Loucy (cell line): ENCODE measurements around the gene VILL.

Experiments used
- H2AFZ ChIP-seq: fragments of 200-600 bp; sonication (generic); 2 replicates; pipeline ENCODE4 v1.6.0; 2016; ENCODE audit warnings: antibody characterized with exemption, mild to moderate bottlenecking, low read length, moderate library complexity
- H3F3A ChIP-seq: fragments of 200-600 bp; 2 replicates; pipeline ENCODE4 v1.6.0; 2016; ENCODE audit warnings: antibody characterized with exemption, low read depth, mild to moderate bottlenecking
- H3K27me3 ChIP-seq: fragments of 200-600 bp; sonication (generic); 2 replicates; pipeline ENCODE4 v1.6.1; 2014; ENCODE audit warnings: low read length, mild to moderate bottlenecking; ENCODE audit not compliant: insufficient read depth, poor library complexity, severe bottlenecking
- H3K36me3 ChIP-seq: fragments of 200-600 bp; sonication (generic); 2 replicates; pipeline ENCODE4 v1.6.1; 2016; ENCODE audit warnings: low read length; ENCODE audit not compliant: insufficient read depth
- H3K4me1 ChIP-seq: fragments of 200-600 bp; sonication (generic); 2 replicates; pipeline ENCODE4 v1.5.1; 2014; ENCODE audit warnings: low read length, mild to moderate bottlenecking; ENCODE audit not compliant: insufficient read depth, poor library complexity, severe bottlenecking
- H3K4me2 ChIP-seq: fragments of 200-600 bp; sonication (generic); 2 replicates; pipeline ENCODE4 v1.6.0; 2014; ENCODE audit warnings: antibody characterized with exemption, low read length, low read depth, mild to moderate bottlenecking; ENCODE audit not compliant: poor library complexity, severe bottlenecking
- H3K4me3 ChIP-seq: fragments of 200-600 bp; sonication (generic); 2 replicates; pipeline ENCODE4 v1.5.1; 2014; ENCODE audit warnings: low read length, mild to moderate bottlenecking, mixed read lengths; ENCODE audit not compliant: poor library complexity, severe bottlenecking
- H3K79me2 ChIP-seq: fragments of 200-600 bp; sonication (generic); 2 replicates; pipeline ENCODE4 v1.6.1; 2014; ENCODE audit warnings: low read length; ENCODE audit not compliant: insufficient read depth
- H3K9ac ChIP-seq: fragments of 200-600 bp; sonication (generic); 2 replicates; pipeline ENCODE4 v1.6.0; 2014; ENCODE audit warnings: mild to moderate bottlenecking, low read depth, low read length, moderate library complexity; ENCODE audit not compliant: poor library complexity, severe bottlenecking
- H3K9me2 ChIP-seq: fragments of 200-600 bp; sonication (generic); replicated peaks from 2 replicates; pipeline ENCODE4 v1.6.1; 2016; ENCODE audit warnings: low read depth, low read length, mixed read lengths
- H3K9me3 ChIP-seq: fragments of 200-600 bp; sonication (generic); 2 replicates; pipeline ENCODE4 v1.6.1; 2014; ENCODE audit warnings: mild to moderate bottlenecking, antibody characterized with exemption, low read length, low read depth; ENCODE audit not compliant: insufficient read depth
- H4K20me1 ChIP-seq: fragments of 200-600 bp; sonication (generic); 2 replicates; pipeline ENCODE4 v1.6.0; 2014; ENCODE audit warnings: antibody characterized with exemption, low read length, mild to moderate bottlenecking; ENCODE audit not compliant: insufficient read depth, poor library complexity, severe bottlenecking
- CTCF ChIP-seq: fragments of 200-600 bp; sonication (generic); conservative IDR thresholded peaks from 2 replicates; pipeline ENCODE4 v1.5.1; 2014; ENCODE audit warnings: mild to moderate bottlenecking, antibody characterized with exemption, low read length
- EZH2phosphoT487 ChIP-seq: fragments of 200-600 bp; IDR thresholded peaks from 2 replicates; pipeline ENCODE4 v1.6.1; 2018; ENCODE audit warnings: antibody characterized with exemption, mild to moderate bottlenecking, moderate library complexity, borderline replicate concordance

VILL gene

GRCh38 chr3:37990527-37990926, at the start of gene VILL:
TSS of gene VILL (plus strand) at chr3:37990786. CDS start at chr3:37993673, 2,887 bp downstream.
- no peaks in the 10 kb centered on the region for H3F3A ChIP-seq
- H3K9ac ChIP-seq = no peak within 1 kb of the TSS
- peaks cover 18% of the 10 kb centered on the region for H3K4me1 ChIP-seq
- H3K9me2 ChIP-seq = no peaks in the 10 kb centered on the region
- H4K20me1 ChIP-seq = no peaks in the 10 kb centered on the region
- H3K4me3 ChIP-seq = no peak within 1 kb of the TSS
- no peaks in the 10 kb centered on the region for H3K27me3 ChIP-seq
- H3K9me3 ChIP-seq = no peaks in the 10 kb centered on the region
- H3K4me2 ChIP-seq = no peak within 1 kb of the TSS
- TF ChIP-seq CTCF = no peak
- H2AFZ ChIP-seq = no peak within 1 kb of the TSS
- H3K79me2 ChIP-seq = peaks cover 13% of the 10 kb centered on the region
- H3K36me3 ChIP-seq = no peaks in the 10 kb centered on the region

- Histone ChIP-seq H4K20me1 (no peaks in the 10 kb centered on the region), H3K79me2 (no peaks in the 10 kb centered on the region), H3K4me1 (no peaks in the 10 kb centered on the region), H3K9me3 (no peaks in the 10 kb centered on the region), H3K9me2 (no peaks in the 10 kb centered on the region), H3K4me2 (no peak overlapping the region), H3K4me3 (no peak overlapping the region), H3K36me3 (no peaks in the 10 kb centered on the region), H3K9ac (no peak overlapping the region), H3F3A (no peaks in the 10 kb centered on the region), H3K27me3 (no peaks in the 10 kb centered on the region), H2AFZ (no peak overlapping the region)
- TF ChIP-seq EZH2phosphoT487 (no peak), CTCF (no peak)
These were observed 48.7 kb upstream of the VILL start for GRCh38 chr3:37941608-37942508.

- TF ChIP-seq EZH2phosphoT487 (no peak), CTCF (no peak)
- no peak overlapping the region for H3K4me2 ChIP-seq
- no peaks in the 10 kb centered on the region for H3K79me2 ChIP-seq
- H4K20me1 ChIP-seq = no peaks in the 10 kb centered on the region
- no peak overlapping the region for H3K9ac ChIP-seq
- no peaks in the 10 kb centered on the region for H3K36me3 ChIP-seq
- H3K4me3 ChIP-seq = no peak overlapping the region
- H3K9me2 ChIP-seq = no peaks in the 10 kb centered on the region
- H2AFZ ChIP-seq = no peak overlapping the region
- no peaks in the 10 kb centered on the region for H3F3A ChIP-seq
- H3K27me3 ChIP-seq = no peaks in the 10 kb centered on the region
- no peaks in the 10 kb centered on the region for H3K4me1 ChIP-seq
- no peaks in the 10 kb centered on the region for H3K9me3 ChIP-seq
These were observed 47.9 kb upstream of the VILL start for GRCh38 chr3:37942646-37943045.
